Lower lobe of right lung (tissue), 2 donors: Measurements from ENCODE around the gene PTGS1. TPM values are rescaled to one million over a fixed set of nuclear protein-coding genes. Genes with fewer than 3 reads are reported as not detected.
A peak's percentile ranks its signal among the peaks of the same experiment; 100 is the strongest.

ENCODE experiments used
- ATAC-seq, 2 donors: fragments of 200-7000 bp; cut with Tn5 transposase; one replicate each; pipeline ENCODE4 v1.9.1; 2020 to 2022; ENCODE audit warnings: mild to moderate bottlenecking in 2 of 2, moderate library complexity in 2 of 2
- DNase-seq: peaks from one replicate; pipeline ENCODE4 v3.0.0-alpha.2; 2020
- H3K27ac ChIP-seq: fragments of 200-600 bp; one replicate; pipeline ENCODE4 v1.8.0; 2022
- H3K27me3 ChIP-seq: fragments of 200-600 bp; one replicate; pipeline ENCODE4 v1.8.0; 2022; ENCODE audit warnings: low read depth
- H3K36me3 ChIP-seq: fragments of 200-600 bp; one replicate; pipeline ENCODE4 v1.8.0; 2022; ENCODE audit warnings: mild to moderate bottlenecking
- H3K4me1 ChIP-seq: fragments of 200-600 bp; one replicate; pipeline ENCODE4 v1.8.0; 2022
- H3K4me3 ChIP-seq: fragments of 200-600 bp; one replicate; pipeline ENCODE4 v1.8.0; 2022; ENCODE audit warnings: mild to moderate bottlenecking
- H3K9me3 ChIP-seq: fragments of 200-600 bp; one replicate; pipeline ENCODE4 v1.8.0; 2022
- intact Hi-C: fragments of 100-400 bp; cut with DNase I; formaldehyde crosslinking; loops from one replicate; pipeline ENCODE4 v1.11.0; 2022
- total RNA-seq: library from RNA; stranded (reverse); fragmentation: NEBNext Ultra II Directional; extraction: Animal tissue kit (Norgen Biotek cat#: 25700); gene quantifications from one replicate; pipeline ENCODE4 v1.2.1, GENCODE V29; 2021
- TF ChIP-seq, protein P1 (sequence below): fragments of 200-600 bp; IDR thresholded peaks from one replicate; pipeline ENCODE4 v1.8.0; 2022; ENCODE audit warnings: antibody characterized with exemption, mild to moderate bottlenecking
- donor health status: DM: no; HTN: yes; CAD: no; lungs with severe emphysema.

The PTGS1 gene
- total RNA-seq, 1 donor from 2014 or later, result 14.9 TPM

DNA sequence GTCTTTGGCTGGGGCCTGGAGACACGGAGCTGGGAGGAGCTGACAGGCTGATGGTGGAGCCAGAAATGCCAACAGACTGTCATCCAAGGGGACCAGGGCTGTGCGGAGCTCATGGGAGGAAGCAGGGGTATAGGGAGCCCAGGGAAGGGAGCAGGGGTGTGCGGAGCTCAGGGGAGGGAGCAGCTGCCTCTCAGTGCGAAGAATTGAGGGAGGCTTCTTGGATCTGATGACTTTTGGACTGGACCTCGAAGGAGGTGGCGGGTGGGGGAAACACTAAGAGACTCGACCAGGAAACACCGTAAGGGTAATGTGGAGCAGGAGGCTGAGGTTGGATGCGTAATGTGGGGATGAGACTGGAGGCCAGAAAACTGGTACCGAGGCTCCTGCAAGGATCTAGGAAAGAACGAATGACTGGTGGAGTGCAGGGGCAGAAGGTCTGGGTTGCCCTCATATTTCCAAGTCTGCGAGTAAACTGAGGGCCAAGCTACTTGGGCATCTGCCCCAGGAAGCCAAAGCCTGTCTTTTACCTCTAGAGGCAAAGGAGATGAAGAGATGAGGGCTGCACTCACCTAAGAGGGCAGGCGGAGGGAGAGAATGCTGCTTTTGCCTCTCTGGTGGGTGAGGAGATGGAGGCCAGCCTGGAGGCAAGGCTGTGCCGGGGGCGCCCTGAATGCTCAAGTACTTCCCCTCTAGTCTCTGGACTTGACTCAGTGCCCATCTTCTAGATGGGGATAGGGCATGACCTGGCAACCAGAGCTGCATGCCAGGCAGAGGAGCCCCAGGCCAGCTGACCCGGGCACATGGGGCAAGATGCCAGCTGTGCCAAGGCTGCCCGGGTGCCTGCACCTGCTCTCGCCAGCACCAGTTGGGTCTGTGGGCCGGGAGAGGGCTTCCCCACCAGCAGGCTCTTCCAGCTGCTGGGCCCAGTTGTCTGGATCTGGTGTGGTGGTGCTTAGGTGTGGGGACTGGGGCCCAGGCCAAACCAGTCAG is 2.3 kb downstream of the PTGS1 start:
- Histone ChIP-seq H3K4me3 (no peak overlapping the region), H3K9me3 (no peaks in the 10 kb centered on the region), H3K27me3 (peaks cover 16% of the 10 kb centered on the region), H3K36me3 (no peaks in the 10 kb centered on the region), H3K4me1 (peaks cover 38% of the 10 kb centered on the region), H3K27ac (no peak overlapping the region)
- no peak for ATAC-seq
- TF ChIP-seq, protein P1, sequence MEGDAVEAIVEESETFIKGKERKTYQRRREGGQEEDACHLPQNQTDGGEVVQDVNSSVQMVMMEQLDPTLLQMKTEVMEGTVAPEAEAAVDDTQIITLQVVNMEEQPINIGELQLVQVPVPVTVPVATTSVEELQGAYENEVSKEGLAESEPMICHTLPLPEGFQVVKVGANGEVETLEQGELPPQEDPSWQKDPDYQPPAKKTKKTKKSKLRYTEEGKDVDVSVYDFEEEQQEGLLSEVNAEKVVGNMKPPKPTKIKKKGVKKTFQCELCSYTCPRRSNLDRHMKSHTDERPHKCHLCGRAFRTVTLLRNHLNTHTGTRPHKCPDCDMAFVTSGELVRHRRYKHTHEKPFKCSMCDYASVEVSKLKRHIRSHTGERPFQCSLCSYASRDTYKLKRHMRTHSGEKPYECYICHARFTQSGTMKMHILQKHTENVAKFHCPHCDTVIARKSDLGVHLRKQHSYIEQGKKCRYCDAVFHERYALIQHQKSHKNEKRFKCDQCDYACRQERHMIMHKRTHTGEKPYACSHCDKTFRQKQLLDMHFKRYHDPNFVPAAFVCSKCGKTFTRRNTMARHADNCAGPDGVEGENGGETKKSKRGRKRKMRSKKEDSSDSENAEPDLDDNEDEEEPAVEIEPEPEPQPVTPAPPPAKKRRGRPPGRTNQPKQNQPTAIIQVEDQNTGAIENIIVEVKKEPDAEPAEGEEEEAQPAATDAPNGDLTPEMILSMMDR, result no peak
- intact Hi-C loops, result no loop called here
- DNase-seq, result no peak

DNA sequence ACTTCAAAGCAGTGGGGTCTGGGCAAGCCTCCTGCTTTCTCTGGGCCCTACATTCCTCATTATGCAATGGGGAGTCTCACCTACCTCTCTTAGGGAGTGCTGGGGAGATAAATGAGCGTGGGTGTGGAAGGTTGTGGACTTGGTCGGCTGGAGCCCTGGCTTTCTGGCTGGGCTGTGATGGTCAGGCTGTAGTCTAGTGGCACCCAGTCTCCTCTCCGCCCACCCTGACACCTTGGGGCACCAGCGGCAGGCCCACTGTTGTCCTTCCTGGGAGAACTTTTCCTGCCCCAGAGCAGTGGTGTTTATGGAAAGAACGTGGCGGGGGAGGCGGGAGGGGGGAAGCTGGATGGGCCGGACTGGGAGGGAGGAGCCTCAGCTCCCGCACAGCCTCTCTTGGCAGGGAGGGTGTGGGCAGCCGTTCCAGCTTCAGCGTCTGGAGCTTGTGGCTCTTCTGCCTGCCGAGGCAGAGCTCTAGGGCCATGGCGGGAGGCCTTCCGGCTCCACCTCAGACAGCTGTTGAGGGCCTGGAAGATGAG is 4.1 kb downstream of the PTGS1 start:
- peak; percentile 48 to 49 for ATAC-seq
- TF ChIP-seq, protein P1, result no peak

DNA sequence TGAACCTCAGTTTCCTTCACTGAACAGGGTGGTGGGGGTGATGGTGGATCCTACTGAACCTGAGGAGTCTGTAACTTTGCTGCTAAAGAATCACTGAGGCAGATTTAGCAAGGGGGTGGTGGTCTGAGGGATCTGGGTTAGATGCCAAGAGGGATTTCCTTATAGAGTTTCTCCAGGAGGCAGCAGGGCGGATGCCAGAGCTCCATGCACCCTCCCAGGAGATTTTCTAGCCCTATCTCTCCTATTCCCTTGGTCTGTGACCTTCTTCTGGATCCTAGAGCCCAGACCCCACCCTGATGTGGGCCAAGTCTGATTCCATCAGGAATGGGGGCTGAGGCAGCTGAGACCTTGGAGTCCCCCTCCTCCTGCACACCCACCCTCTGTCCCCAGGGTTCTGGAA is 6.0 kb downstream of the PTGS1 start:
- Histone ChIP-seq H3K9me3 (no peaks in the 10 kb centered on the region), H3K4me3 (no peak overlapping the region), H3K36me3 (no peaks in the 10 kb centered on the region), H3K27me3 (peaks cover 7% of the 10 kb centered on the region), H3K4me1 (peaks cover 19% of the 10 kb centered on the region), H3K27ac (no peak overlapping the region)
- ATAC-seq (no peak), DNase-seq (no peak)
- TF ChIP-seq, protein P1, result no peak
- intact Hi-C loops, result no loop called here

More for the DNA sequence above, 4.1 kb downstream of the PTGS1 start:
- Histone ChIP-seq H3K9me3 (no peaks in the 10 kb centered on the region), H3K27me3 (peaks cover 16% of the 10 kb centered on the region), H3K27ac (no peak overlapping the region), H3K4me3 (no peak overlapping the region), H3K36me3 (no peaks in the 10 kb centered on the region), H3K4me1 (peaks cover 37% of the 10 kb centered on the region)
- DNase-seq, result peak; percentile 62
- intact Hi-C loops, result no loop called here

DNA sequence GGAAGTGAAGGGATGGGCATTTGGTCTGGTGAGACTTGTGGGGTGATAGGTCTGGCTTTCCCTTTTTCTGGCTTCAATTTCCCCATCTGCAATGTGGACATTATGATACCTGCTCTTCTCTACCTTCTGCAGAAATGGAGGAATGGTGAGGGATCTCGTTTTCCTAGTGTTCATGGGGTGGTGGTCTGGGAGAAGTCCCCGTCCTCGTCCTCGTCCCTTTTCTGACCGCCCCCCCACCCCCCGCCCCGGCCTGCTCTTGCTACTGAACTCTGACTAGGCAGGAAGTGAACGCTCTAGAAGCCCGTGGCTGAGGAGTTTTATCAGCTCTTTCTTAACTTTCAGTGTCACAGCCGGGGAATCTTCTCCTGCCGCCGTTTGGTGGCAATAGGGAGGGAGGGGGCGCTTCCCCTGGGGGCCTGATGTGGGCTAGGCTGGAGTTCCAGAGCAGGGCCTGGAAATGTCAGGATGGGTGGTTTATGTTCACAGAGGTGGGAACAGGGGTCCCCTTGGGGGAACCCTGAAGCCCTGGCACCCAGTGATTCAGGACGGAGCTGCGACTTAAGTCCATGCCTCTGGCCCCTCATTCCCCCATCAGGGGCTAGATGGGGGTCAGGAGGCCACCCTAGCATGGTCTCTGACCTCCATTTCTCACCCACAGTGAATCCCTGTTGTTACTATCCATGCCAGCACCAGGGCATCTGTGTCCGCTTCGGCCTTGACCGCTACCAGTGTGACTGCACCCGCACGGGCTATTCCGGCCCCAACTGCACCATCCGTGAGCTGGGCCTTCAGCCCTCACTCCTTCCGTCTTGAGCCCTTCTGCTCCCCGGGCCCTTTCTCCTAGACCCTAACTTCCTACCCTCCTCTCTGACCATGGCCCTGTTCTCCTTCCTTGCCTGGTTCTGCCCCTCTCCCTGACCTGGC is 6.7 kb downstream of the PTGS1 start:
- no peaks in the 10 kb centered on the region for H3K36me3 ChIP-seq
- no peaks in the 10 kb centered on the region for H3K9me3 ChIP-seq
- peaks cover under 1% of the 10 kb centered on the region for H3K27me3 ChIP-seq
- TF ChIP-seq, protein P1, result no peak
- no peak overlapping the region for H3K27ac ChIP-seq
- DNase-seq (no peak), ATAC-seq (no peak)
- H3K4me3 ChIP-seq, result no peak overlapping the region
- intact Hi-C loops, result no loop called here
- H3K4me1 ChIP-seq, result peaks cover 19% of the 10 kb centered on the region

DNA sequence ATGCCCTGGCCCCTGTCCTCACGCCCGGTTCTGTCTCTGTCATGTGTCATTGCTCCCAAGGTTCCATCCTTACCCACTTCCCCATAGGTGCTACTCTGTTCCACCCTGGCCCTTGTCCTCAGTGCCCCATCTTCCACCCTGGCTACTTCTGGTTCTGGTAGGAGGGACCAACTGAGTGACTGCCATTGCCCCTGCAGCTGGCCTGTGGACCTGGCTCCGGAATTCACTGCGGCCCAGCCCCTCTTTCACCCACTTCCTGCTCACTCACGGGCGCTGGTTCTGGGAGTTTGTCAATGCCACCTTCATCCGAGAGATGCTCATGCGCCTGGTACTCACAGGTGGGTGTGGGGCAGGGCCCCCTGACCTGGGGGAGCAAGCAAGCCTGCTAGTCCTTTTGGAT is 7.4 kb downstream of the PTGS1 start:
- H3K4me3 ChIP-seq, result no peak overlapping the region
- no peak for DNase-seq
- no peak overlapping the region for H3K27ac ChIP-seq
- no peaks in the 10 kb centered on the region for H3K36me3 ChIP-seq
- no peaks in the 10 kb centered on the region for H3K9me3 ChIP-seq
- peaks cover 19% of the 10 kb centered on the region for H3K4me1 ChIP-seq
- TF ChIP-seq, protein P1, result no peak
- H3K27me3 ChIP-seq, result no peaks in the 10 kb centered on the region
- intact Hi-C loops, result no loop called here
- no peak for ATAC-seq
